Ramos (cell line): Measurements from ENCODE around the gene ACP7.

ENCODE experiments used
- in situ Hi-C: fragments of 300-500 bp; cut with MboI; formaldehyde crosslinking; loops from one replicate; pipeline ENCODE4 v1.14.3; 2022; ENCODE audit warnings: low sequenced_read_pairs; ENCODE audit not compliant: unreplicated experiment

Gene ACP7

DNA sequence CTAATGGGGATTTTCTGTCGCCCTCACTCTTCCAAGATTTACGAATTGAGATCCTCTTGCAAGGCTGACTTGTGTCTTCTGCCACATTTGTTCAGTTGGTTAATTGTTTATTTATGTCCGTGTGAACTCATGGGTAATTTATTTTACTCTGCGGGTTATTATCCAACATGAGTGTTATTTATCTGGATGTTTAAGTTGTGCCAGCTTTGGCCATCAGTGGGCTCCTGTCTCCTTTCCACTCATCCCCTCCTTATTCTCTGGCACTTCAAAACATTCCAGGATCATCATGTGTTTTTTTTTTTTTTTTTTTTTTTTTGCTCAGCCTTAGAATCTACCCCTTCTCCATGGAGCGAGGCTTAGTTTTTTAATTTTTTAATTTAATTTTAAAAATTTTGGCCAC, 19.0 kb downstream of the ACP7 start:
- in situ Hi-C loops, result no loop called here

DNA sequence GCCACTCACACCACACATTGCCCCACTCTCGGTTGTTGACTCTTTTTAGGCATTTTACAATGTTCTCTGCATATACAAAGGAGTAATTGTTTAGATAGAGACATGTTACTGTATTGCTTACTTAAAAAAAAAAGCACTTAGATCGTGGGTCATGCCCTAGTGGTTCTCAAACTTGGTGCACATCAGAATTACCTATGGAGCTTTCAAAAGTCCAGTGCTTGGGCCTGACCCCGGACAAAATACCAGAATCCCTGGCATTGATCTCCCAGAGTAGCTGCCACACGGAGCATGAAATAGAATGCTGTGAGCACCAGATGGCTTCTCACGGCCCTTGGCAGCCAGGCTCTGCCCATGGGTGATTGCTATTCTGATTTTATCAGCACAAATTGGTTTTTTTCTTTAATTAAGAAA, 20.0 kb downstream of the ACP7 start:
- in situ Hi-C loops, result no loop called here

DNA sequence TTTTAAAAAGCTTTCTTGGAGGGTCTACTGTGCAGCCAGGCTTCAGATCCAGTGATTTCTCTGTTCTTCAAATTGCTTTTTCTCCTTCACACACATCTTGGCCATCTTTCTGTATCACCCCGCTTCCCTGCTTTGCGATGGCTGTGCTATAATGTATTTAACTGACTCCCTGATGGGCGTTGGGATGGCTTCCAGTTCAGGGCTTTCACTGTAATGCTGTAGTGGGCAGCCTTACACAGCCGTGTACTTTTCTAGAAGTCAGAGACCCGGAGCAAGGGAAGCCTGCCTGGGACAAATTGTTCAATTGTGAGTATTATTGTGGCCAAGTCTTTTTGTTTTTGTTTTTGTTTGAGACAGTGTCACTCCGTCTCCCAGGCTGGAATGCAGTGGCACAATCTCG, 22.0 kb downstream of the ACP7 start:
- in situ Hi-C loops, result no loop called here

DNA sequence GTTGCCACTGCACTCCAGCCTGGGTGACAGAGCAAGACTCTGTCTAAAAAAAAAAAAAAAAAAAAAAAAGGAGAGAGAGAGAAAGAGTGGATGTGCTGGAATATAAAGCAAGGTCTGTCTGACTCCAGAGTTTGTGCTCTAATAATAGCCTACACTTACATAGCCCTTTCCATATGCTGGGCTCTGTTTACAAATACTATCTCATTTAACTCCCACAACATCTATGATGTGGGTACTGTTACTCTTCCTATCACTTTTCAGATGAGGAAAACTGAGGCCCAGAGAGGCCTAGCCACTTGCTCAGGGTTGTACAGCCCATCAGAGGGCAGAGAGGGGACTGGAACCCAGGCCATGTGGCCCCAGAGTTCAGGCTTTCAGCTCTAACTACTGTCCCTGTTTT, 25.5 kb downstream of the ACP7 start:
- in situ Hi-C loops, result loop anchor here (10.0 kb wide), 3 partner anchors 205 to 425 kb away; partner anchors contain the start of genes EID2B and PLEKHG2

DNA sequence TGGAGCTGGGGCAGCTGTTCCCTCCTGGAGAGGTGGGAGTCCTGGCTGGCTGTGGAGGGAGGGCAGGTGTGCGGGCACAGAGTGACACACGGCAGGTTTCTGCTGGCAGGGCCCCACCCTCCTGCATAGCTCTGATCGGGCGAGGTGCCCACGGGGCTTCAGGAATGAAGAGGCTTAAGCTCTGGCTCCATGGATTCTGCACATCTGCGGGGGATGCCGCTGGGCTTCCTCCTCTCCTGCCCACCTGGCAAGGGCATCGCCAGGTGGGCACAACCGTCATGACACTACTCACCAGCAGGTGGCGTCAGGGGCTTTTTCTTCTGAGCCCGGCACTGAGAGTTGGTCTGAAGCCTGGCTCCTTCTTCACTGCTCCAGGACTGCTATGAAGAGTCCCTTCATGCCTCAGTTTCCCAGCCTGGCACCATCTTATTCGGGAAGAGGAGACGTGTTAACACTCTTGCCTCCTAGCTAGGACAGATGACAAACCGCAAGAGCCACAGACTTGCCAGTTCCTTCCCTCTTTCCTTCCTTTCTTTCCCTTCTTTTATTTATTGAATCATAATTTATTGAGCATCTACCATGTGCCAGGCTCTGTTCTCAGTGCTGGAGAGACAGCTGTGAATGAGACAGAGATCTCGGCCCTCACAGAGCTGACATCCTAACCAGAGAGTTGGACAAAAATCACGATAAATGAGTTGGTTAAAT, 26.2 kb downstream of the ACP7 start:
- in situ Hi-C loops, result loop anchor here (10.0 kb wide), 3 partner anchors 204 to 424 kb away; partner anchors contain the start of genes EID2B and PLEKHG2

DNA sequence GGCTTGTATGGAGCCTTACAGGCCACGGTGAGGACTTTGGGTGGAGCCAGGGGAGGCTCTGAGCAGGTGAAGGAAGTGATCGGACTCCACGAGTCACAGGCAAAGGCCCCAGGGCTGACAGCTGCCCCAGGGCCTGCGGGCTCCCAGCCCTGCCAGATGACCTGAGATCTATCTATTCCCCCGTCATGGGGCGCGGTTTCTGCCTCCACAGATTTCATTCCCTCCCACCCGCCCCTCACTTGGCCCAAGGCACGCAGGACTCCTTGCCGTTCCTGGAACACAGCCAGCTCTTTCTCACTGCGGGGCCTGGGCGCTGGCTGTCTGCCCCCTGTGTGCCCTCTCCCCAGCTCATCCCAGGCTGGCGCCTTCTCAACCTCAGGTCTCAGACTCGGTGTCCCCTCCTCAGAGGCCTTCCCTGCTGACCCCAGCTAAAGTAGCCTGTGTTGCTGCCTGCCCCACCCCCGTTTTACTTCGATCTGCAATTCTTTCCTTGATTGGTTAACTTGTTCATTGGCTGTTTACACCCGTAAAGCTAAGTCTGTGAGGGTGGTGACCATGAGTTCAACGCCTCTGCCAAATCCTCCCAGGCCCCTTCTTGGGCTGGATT, 27.5 kb downstream of the ACP7 start:
- in situ Hi-C loops, result loop anchor here (10.0 kb wide), 3 partner anchors 203 to 423 kb away; partner anchors contain the start of genes EID2B and PLEKHG2

DNA sequence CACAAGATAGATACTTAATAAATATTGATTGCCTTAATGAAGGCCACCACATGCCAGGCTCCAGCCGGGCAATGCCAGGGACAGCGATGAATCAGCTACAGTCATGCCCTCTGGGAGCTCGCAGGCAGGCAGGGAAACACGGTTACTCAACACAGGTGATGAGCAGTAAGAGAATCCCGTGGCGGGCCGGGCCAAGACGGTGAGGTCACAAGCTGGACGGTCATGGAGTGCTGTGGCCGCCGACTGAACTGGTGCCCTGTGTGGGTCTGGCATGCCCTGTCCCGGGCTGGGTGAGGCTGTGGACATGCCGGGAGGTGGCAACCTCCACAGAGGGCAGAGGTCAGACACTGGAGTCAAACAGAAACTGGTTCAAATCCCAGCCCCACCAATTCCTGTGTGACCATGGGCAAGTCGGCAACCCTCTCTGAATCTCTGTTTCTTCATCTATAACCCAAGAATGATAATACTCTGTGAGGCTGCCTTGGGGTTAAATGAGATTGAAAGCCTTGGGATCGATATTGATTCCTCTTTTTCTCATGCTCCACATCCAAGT, 28.2 kb downstream of the ACP7 start:
- in situ Hi-C loops, result loop anchor here (10.0 kb wide), 3 partner anchors 202 to 422 kb away; partner anchors contain the start of genes EID2B and PLEKHG2

DNA sequence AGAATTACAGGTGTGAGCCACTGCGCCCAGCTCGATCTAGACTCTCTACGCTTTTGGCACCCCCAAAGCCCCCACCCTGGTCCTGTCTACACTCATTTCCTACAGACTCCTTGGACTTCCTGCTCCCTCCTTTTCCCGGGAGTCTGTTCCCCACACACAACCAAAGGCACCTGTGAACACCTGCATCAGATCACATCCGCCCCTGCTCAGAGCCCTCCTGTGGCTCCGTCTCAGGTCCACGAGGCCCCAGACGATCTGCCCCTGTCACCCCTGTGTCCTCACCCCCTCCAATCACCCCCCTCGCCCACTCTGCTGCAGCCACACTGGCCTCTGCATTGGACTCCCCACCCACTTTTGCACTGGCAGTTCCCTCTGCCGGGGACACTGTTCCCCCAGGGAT, 29.0 kb downstream of the ACP7 start:
- in situ Hi-C loops, result loop anchor here (10.0 kb wide), 3 partner anchors 202 to 422 kb away; partner anchors contain the start of genes EID2B and PLEKHG2

DNA sequence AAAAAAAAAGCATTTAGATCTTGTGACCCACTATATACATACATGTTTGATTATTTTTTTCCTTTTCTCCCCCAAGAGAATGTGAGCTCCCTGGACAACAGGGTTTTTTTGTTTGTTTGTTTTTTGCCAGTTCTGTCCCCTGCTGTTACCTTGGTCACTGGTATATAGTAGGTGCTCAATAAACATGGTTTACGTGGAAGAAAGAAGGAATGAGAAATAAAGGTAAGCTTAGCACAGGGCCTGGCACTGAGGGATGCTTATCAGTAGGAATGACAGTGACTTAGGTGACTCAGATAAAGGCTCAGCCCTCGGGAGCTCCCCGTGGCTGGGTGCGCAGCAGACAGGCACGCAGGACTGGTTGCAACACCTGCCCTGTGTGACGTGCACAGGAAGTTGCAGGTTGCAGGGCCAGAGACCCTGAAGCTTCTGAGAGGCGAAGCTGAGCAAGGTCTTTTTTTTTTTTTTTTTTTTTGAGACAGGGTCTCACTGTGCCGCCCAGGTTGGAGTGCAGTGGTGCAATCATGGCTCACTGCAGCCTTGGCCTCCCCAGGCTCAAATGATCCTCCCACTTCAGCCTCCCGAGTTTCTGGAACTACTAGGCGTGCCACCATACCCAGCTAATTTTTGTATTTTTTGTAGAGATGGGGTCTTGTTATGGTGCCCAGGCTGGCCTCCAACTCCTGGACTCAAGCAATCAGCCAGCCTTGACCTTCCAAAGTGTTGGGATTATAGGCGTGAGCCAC, 31.1 kb downstream of the ACP7 start:
- in situ Hi-C loops, result loop anchor here (10.0 kb wide), 3 partner anchors 200 to 420 kb away; partner anchors contain the start of genes EID2B and PLEKHG2

DNA sequence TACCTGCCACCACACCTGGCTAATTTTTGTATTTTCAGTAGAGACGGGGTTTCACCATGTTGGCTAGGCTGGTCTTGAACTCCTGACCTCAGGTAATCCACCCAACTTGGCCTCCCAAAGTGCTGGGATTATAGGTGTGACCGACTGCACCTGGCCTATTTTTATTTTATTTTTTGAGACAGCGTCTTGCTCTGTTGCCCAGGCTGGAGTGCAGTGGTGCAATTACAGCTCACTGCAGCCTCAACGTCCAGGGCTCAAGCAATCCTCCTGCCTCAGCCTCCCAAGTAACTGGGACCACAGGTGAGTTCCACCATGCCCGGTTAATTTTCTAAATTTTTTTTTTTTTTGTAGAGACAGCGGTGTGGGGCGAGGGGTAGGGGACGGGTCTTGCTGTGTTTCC, 32.9 kb downstream of the ACP7 start:
- in situ Hi-C loops, result loop anchor here (10.0 kb wide), 3 partner anchors 198 to 418 kb away; partner anchors contain the start of genes EID2B and PLEKHG2

DNA sequence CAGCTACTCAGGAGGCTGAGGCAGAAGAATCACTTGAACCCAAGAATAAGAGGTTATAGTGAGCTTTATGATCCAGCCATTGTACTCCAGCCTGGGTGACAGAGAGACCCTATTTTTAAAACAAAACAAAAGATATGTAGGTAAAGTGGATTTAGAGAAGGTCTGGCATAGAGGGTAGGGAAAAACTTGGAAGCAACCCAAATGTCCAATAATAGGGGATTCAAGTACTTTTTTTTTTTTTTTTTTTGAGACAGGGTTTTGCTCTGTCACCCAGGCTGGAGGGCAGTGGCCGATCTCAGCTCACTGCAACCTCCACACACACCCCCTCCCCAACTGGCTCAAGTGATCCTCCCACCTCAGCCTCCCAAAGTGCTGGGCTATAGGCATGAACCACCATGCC, 35.7 kb downstream of the ACP7 start:
- in situ Hi-C loops, result loop anchor here (10.0 kb wide), 3 partner anchors 195 to 415 kb away; partner anchors contain the start of genes EID2B and PLEKHG2

DNA sequence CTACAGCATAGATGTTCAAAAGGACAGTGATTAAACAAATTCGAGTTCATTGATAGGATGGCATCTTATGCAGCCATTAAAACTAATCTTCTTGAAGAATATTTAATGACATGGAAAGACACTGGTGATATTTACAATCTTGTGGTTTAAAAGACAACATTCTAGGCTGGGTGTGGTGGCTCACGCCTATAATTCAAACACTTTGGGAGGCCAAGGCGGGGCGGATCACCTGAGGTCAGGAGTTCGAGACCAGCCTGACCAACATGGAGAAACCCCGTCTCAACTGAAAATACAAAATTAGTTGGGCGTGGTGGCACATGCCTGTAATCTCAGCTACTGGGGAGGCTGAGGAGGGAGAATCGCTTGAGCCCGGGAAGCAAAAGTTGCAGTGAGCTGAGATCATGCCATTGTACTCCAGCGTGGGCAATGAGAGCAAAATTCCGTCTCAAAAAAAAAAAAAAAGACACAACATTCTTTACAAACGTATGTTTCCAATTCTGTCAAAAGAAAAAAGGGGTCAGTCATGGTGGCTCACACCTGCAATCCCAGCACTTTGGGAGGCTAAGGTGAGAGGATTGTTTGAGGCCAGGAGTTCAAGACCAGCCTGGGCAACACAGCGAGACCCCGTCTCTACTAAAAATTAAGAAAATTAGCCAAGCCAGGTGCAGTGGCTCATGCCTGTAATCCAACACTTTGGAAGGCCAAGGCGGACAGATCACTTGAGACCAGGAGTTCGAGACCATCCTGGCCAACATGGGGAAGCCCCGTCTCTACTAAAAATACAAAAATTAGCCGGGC, 39.0 kb downstream of the ACP7 start:
- in situ Hi-C loops, result no loop called here

DNA sequence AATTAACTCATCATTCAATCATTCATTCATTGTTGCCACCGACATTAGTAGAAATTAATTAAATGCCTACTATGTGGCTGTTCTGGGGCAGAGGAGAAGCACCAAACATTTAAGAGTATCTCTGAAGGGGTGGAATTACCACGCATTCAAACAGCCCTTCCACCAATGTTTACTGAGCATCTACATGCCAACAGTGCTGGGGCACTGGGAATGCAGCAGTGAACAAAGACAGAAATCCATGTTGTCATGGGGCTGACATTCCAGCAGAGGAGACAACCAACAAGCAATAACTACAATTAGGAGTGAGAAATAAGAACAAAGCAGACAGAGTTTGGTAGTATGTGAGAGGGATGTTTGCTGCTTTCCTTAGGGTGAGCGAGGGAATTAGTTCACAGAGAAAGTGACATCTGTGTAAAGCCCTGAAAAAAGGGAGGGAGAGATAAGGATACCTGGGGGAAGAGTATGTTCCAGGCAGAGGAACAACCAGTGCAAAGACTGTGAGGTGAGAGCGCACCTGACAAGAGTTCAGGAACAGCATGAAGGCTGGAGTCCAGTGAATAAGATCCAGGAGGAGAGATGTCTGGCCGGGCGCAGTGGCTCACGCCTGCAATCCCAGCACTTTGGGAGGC, 40.1 kb downstream of the ACP7 start:
- in situ Hi-C loops, result no loop called here

DNA sequence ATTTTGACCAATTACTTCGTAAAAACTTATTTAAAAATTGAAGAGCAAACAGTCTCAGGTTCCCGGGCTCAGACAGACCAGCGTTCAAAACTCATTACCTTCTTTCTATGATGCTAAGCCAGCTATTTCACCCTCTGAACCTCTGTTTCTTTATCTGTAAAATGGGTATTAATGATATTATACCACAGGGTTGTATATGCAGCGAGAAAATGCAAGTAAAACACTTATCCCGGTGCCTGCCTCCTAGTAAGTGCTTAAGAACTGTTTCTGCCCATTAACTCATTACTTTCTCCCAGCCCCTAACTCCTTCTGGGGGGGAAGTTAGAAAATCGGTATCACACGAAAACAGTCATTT, 41.0 kb downstream of the ACP7 start:
- in situ Hi-C loops, result no loop called here

DNA sequence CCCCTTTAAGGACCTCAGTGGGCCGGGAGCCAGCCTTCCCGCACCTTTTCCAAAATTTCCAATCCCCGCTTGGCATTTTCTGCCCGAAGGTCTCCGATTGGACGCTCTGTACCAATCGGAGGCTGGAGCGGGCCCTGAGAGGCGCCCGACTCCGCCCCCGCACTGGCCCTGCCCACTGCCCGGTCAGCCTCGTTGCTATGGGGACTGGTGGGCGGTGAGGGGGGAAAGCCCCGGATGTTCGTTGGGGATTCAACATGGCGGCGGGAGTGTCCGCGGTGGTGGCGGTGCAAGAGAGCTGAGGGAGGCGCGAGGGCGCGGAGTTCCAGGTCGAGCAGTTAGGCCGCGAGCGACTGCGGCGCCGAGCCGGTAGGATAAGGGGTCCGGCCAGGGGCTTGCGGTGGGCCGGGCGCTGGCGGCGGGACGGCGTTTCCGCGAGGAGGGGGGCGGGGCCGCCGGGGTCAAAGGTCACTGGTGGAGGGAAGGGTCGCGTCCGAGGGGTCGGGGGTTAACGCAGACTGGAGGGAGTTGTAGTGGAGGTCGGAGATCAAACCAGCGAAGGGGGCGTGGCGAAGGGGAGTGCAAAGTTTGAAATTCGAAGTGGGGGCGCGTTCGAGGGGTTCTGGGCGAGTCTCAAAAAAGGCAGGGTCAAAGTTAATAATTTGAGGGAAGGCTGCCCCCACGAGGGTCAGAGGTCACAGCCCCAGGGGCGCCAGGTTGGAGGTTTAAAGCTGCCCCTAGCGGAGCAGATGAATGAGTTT, 41.6 kb downstream of the ACP7 start, which contains the start of gene PAK4:
Gene PAK4 (plus strand): TSS at position 233 of the 758 bp plus-strand sequence. CDS start 43,768 bp downstream, outside the sequence.
- in situ Hi-C loops, result no loop called here

DNA sequence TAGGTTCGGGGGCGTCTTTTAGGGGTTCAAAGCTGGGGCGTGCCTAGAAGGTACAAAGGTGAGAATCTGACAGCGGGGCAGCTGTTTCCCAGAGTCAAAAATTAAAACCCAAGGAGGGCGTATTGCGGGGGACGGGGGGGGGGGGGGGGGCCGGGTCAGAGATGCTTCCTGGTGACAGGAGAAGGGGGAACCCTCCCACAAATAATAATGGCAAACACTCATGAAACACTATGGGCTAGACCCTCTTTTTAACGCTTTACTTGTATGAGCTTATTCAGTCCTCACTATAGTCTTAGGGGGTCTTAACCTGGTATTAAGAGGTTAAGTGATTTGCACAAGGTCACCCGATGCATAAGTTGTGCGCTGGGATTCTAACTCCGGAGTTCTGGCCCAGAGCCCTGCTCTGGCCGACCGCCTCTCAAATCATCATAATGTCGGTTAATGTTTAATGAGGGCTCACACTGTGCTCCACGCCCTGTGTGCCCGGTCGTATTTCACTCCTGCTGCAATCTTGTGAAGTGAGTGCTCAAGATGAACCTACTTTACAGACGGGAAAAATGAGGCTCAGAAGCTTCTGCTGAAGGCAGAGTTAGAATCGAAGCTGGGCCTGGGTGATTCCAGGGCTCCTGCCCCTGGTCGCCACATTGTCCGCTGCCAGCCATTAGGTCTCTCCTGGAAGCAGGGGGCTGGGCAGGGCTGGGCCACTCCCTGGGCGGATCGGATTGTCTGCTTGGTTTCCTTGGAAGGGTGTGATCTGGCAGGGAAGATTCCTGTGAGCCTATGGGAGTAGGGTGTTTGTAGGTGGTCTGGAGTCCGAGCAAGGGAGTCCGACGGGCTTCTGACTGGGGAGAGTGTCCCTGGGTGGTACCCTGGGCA, 42.4 kb downstream of the ACP7 start:
- in situ Hi-C loops, result no loop called here

DNA sequence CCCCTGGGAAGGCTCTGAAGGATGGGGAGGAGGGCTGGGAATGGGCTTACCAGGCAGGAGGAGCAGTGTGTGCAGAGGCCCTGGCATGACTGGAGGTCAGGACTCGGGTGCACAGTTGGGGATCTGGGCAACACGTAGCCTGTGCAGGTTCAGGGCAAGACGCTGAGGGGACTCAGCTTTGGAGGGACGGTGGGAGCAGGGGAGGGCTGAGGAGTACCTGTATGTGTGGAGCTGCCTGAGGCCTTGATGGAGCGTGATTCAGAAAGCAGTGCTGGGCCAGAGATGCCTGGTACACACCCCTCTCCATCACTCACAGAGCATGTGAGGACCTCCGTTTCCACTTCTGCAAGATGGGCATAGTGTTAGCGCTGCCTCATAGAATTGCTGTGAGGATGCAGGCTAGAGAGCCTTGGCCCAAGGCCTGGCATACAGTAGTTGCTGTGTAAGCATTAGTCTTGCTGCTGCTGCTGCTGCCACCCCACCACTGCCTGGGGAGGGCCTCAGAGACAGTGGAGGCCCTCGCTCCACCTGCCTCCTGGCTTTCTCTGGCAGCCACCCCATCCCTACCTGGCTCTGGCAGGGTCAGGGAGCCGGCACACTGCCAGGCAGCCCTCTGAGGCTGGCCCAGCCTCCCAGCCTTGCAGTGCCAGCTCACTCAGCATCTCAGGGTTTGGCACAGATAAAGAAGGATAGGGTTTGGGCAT, 43.8 kb downstream of the ACP7 start:
- in situ Hi-C loops, result no loop called here
